Adipose tissue (tissue), 3 donors: ENCODE results near the gene DNM2. TPM values are rescaled to one million over a fixed set of nuclear protein-coding genes. Genes with fewer than 3 reads are reported as not detected.
"Not testable (repeated sequence)": the region's sequence is repeated elsewhere in the genome, so short reads cannot be mapped to it uniquely, and the experiment has no call there.

Experiments used
- H3K27ac ChIP-seq: one replicate; pipeline ENCODE4 v1.5.1; 2013; ENCODE audit warnings: low read depth, low read length
- WGBS, 3 donors: extraction: QIAGEN DNeasy Blood & Tissue Kit; methylation state at CpG; one replicate each; pipeline ENCODE4 v1.1.7; 2013; 5-methylcytosine and 5-hydroxymethylcytosine counted together
- polyA plus RNA-seq, 3 donors: library from polyadenylated mRNA; stranded (reverse); fragments of 200-250 nt; gene quantifications; one replicate each; pipeline ENCODE4 v1.2.3, GENCODE V29; 2013
- donor health status: healthy with polysubstance abuse.
- donor health status: Bipolar disorder and iron deficiency.
- donor health status: healthy.

Gene DNM2
- polyA plus RNA-seq, 3 donors = 56.5 to 81.6 (median 64.2) TPM

GRCh38 chr19:10746437-10746836, 28.6 kb downstream of the DNM2 start:
- WGBS, 3 donors = 86 to 93% (median 91%) methylated on average over 8 of the region's 8 CpGs
- not testable (repeated sequence) for H3K27ac ChIP-seq

- 34 to 62% (median 59%) methylated on average over 6 of the region's 6 CpGs for WGBS, 3 donors
- H3K27ac ChIP-seq = no peak overlapping the region
These were observed 29.4 kb downstream of the DNM2 start for GRCh38 chr19:10747271-10747670.

GRCh38 chr19:10747674-10748073, 29.8 kb downstream of the DNM2 start:
- no peak overlapping the region for H3K27ac ChIP-seq
- WGBS, 3 donors = 82 to 89% (median 84%) methylated on average over 6 to 8 of the region's 8 CpGs

GRCh38 chr19:10748195-10748926, 30.5 kb downstream of the DNM2 start:
- H3K27ac ChIP-seq = no peak overlapping the region
- 83 to 89% (median 89%) methylated on average over 20 of the region's 20 CpGs for WGBS, 3 donors

- WGBS, 3 donors = 19 to 43% (median 36%) methylated on average over 10 of the region's 10 CpGs
These were observed 31.1 kb downstream of the DNM2 start for GRCh38 chr19:10748927-10749434.

GRCh38 chr19:10749435-10750384, 31.8 kb downstream of the DNM2 start:
- no peak overlapping the region for H3K27ac ChIP-seq

More at GRCh38 chr19:10748927-10749434, 31.1 kb downstream of the DNM2 start:
- H3K27ac ChIP-seq = no peak overlapping the region

GRCh38 chr19:10751109-10751953, 33.5 kb downstream of the DNM2 start:
- 47 to 56% (median 52%) methylated on average over 21 of the region's 21 CpGs for WGBS, 3 donors
- peak overlapping the region; percentile 16 for H3K27ac ChIP-seq

More at GRCh38 chr19:10749435-10750384, 31.8 kb downstream of the DNM2 start:
- 51 to 92% (median 85%) methylated on average over 13 of the region's 13 CpGs for WGBS, 3 donors

GRCh38 chr19:10752237-10752912, 34.5 kb downstream of the DNM2 start:
- WGBS, 3 donors = 91 to 95% (median 94%) methylated on average over 8 of the region's 8 CpGs
- H3K27ac ChIP-seq = no peak overlapping the region

GRCh38 chr19:10752913-10753704, 35.2 kb downstream of the DNM2 start:
- WGBS, 3 donors = 76 to 91% (median 80%) methylated on average over 10 of the region's 10 CpGs

GRCh38 chr19:10756371-10756770, 38.5 kb downstream of the DNM2 start:
- WGBS, 3 donors = 78 to 86% (median 86%) methylated on average over 10 of the region's 10 CpGs
- no peak overlapping the region for H3K27ac ChIP-seq

More at GRCh38 chr19:10752913-10753704, 35.2 kb downstream of the DNM2 start:
- no peak overlapping the region for H3K27ac ChIP-seq

- 91 to 97% (median 97%) methylated on average over 7 of the region's 7 CpGs for WGBS, 3 donors
- H3K27ac ChIP-seq = no peak overlapping the region
These were observed 38.9 kb downstream of the DNM2 start for GRCh38 chr19:10756791-10757190.

GRCh38 chr19:10758050-10758449, 40.2 kb downstream of the DNM2 start:
- H3K27ac ChIP-seq = not testable (repeated sequence)
- 71 to 91% (median 75%) methylated on average over 1 of the region's 1 CpG for WGBS, 3 donors

GRCh38 chr19:10758978-10759377, 41.1 kb downstream of the DNM2 start:
- H3K27ac ChIP-seq = no peak overlapping the region
- 71 to 85% (median 78%) methylated on average over 5 of the region's 5 CpGs for WGBS, 3 donors

GRCh38 chr19:10760273-10760944, 42.5 kb downstream of the DNM2 start:
- no peak overlapping the region for H3K27ac ChIP-seq
- 79 to 83% (median 80%) methylated on average over 17 of the region's 17 CpGs for WGBS, 3 donors

GRCh38 chr19:10761443-10762250, 43.8 kb downstream of the DNM2 start:
- 84% methylated on average over 19 of the region's 19 CpGs for WGBS, 3 donors
- no peak overlapping the region for H3K27ac ChIP-seq

- 47 to 73% (median 53%) methylated on average over 1 of the region's 1 CpG for WGBS, 3 donors
- no peak overlapping the region for H3K27ac ChIP-seq
These were observed 44.8 kb downstream of the DNM2 start for GRCh38 chr19:10762656-10763055.
